HG03521 (cell line): ENCODE results near the gene NCAM1.

Source experiments
- ATAC-seq: cut with Tn5 transposase; IDR thresholded peaks from one replicate; pipeline ENCODE4 v1.9.1; 2021; ENCODE audit warnings: mild to moderate bottlenecking, moderate library complexity; ENCODE audit not compliant: unreplicated experiment

Gene NCAM1

GRCh38 chr11:113193946-113194345, 232.7 kb downstream of the NCAM1 start:
- ATAC-seq = no peak

- ATAC-seq = no peak
Measured at GRCh38 chr11:113195728-113196127, 234.5 kb downstream of the NCAM1 start.

- no peak for ATAC-seq
Measured at GRCh38 chr11:113197446-113197845, 236.2 kb downstream of the NCAM1 start.

- ATAC-seq = no peak
Measured at GRCh38 chr11:113198972-113199661, 237.9 kb downstream of the NCAM1 start.

- ATAC-seq = no peak
Measured at GRCh38 chr11:113199866-113200265, 238.6 kb downstream of the NCAM1 start.

GRCh38 chr11:113201054-113201818, 240.0 kb downstream of the NCAM1 start:
- ATAC-seq = no peak

GRCh38 chr11:113202431-113202830, 241.2 kb downstream of the NCAM1 start:
- no peak for ATAC-seq

GRCh38 chr11:113203141-113203753, 242.0 kb downstream of the NCAM1 start:
- no peak for ATAC-seq

GRCh38 chr11:113204280-113204679, 243.1 kb downstream of the NCAM1 start:
- no peak for ATAC-seq

- no peak for ATAC-seq
Measured at GRCh38 chr11:113213549-113213948, 252.3 kb downstream of the NCAM1 start.

GRCh38 chr11:113222241-113222640, 261.0 kb downstream of the NCAM1 start:
- ATAC-seq = no peak

GRCh38 chr11:113234888-113235287, 273.7 kb downstream of the NCAM1 start:
- no peak for ATAC-seq

GRCh38 chr11:113237261-113237660, 276.0 kb downstream of the NCAM1 start:
- no peak for ATAC-seq

GRCh38 chr11:113238721-113239120, 277.5 kb downstream of the NCAM1 start:
- ATAC-seq = no peak

- ATAC-seq = no peak
Measured at GRCh38 chr11:113240389-113240788, 279.2 kb downstream of the NCAM1 start.

GRCh38 chr11:113240790-113241635, 279.8 kb downstream of the NCAM1 start:
- ATAC-seq = no peak

- ATAC-seq = no peak
Measured at GRCh38 chr11:113241636-113242054, 280.4 kb downstream of the NCAM1 start.

GRCh38 chr11:113242060-113242459, 280.8 kb downstream of the NCAM1 start:
- no peak for ATAC-seq

- no peak for ATAC-seq
Measured at GRCh38 chr11:113242767-113243397, 281.7 kb downstream of the NCAM1 start.

GRCh38 chr11:113243696-113244095, 282.5 kb downstream of the NCAM1 start:
- no peak for ATAC-seq

GRCh38 chr11:113245216-113245615, 284.0 kb downstream of the NCAM1 start:
- no peak for ATAC-seq
